NCI-H1105 (cell line): ENCODE results near the gene CCDC91.

Experiments used
- DNase-seq: peaks from one replicate; lab custom pipeline; 2025; lab: John Stamatoyannopoulos, UW

CCDC91 gene, protein sequence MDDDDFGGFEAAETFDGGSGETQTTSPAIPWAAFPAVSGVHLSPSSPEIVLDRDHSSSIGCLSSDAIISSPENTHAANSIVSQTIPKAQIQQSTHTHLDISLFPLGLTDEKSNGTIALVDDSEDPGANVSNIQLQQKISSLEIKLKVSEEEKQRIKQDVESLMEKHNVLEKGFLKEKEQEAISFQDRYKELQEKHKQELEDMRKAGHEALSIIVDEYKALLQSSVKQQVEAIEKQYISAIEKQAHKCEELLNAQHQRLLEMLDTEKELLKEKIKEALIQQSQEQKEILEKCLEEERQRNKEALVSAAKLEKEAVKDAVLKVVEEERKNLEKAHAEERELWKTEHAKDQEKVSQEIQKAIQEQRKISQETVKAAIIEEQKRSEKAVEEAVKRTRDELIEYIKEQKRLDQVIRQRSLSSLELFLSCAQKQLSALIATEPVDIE

GRCh38 chr12:28190321-28191050 lies at the start of gene CCDC91:
TSS of gene CCDC91 (plus strand) at chr12:28190456. CDS start at chr12:28257216, 66,760 bp downstream.
- peak; percentile 79 for DNase-seq

- no peak for DNase-seq
Measured at GRCh38 chr12:28144059-28144458, 46.2 kb upstream of the CCDC91 start.

GRCh38 chr12:28144532-28144931 lies 45.7 kb upstream of the CCDC91 start:
- no peak for DNase-seq

DNA sequence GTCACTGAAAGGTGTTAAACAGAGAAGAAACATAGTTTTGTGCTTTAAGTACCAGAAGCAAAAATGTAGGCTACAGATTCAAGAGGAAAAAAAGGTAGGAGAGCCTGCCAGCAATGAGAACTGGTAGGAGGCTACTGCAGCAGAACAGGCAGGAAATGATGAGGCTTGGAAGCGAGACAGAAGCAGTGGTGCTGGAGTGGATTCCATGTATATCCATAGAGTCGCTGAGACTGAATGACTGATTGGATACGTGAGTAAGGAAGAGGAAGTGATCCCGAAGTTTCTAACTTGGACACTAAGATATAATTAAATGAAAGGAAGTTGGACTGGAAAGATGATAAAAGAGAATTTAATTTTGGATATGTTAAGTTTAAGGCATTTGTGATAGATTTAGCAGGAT lies 45.0 kb upstream of the CCDC91 start:
- DNase-seq, result no peak

DNA sequence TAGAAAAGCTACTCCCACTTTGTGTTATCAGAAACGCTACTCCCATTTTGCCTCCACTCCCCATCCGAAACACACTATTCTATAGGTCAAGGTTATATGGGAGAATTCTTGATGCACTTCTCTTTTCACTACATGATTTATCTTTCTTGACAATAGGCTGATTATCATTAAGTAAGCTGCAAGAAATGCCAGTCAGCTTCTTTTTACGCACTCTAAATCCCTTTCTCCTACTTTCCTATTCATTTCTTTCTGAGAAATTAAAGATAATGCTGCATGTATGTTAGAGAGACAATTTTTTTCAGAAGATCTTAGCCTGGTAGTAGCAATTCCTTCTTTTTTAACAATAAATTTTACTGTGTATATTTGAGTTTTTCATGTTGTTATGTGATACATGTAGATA lies 41.0 kb upstream of the CCDC91 start:
- no peak for DNase-seq

DNA sequence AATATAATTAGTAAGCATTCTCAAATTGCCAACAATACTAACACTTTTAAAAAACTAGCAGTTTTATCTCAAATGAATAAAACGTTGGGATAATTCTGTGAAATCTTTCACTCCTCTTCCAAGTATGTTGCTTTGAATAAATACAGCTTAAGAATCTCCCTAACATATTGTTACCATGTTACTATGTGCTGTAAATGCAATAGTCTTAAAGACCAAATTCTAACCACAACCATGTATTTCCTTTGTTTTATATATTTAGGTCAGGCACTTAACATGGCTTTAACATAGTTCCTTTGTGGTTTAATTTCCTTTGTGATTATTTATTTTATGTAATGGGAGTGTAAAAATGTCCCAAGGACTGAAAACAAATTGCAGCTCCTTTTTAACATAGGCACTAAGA lies 33.9 kb upstream of the CCDC91 start:
- DNase-seq, result no peak

- DNase-seq, result no peak
Measured at GRCh38 chr12:28156804-28157203, 33.5 kb upstream of the CCDC91 start.

DNA sequence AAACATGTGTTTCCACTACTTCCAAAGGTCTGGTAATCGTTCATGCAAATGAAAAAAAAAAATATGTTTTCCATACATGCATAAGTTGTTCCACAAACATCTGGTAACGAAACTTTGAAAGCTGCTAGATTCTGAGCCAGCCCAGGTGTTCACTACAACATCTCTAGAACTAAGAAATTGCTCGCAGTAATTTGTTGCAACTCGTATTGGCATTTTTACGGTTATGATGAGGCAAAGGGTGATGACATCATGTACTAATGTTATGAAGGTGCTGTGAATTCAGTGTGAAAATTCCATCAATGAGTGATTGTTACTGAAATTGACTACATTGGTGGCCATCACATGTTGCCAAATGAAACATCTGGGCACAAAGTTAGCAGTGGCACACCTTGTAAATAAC lies 31.9 kb upstream of the CCDC91 start:
- no peak for DNase-seq

DNA sequence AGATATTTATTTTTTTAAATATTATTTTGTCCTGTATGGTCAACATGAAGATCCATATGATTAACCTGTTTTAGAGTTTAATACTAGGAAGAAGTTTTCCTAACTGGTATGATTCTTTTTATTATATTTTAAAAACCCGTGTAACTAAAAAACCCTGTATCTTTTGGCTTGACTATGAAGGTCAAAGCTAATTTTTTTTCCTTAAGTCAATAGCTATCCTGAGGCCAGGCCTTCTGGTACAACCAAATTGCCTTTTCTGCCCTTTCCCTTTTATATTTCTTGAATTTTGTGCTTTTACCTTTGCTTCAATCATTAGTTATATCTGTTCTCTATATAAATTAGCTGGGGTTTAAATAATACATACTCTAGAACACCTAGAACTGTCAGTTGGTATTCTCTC lies 30.6 kb upstream of the CCDC91 start:
- DNase-seq, result no peak

GRCh38 chr12:28161697-28162096 lies 28.6 kb upstream of the CCDC91 start:
- no peak for DNase-seq

DNA sequence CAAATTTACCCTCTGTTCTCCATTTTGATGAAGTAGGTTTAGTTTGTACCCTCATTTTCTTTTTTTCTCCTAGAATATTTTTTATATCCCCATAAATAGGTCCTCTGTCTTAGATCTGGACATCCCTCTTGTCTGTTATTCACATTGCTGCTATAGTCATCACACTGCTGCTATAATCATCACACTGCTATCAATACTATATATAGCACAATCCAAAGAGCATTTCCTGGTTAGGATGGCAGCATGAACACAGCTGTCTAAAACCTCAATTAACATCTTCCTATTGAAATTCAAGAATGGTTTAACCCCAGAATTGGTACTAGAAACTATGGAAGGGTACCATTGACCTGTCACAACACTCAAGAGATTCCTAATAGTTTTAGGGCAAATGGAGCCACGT lies 27.6 kb upstream of the CCDC91 start:
- no peak for DNase-seq

DNA sequence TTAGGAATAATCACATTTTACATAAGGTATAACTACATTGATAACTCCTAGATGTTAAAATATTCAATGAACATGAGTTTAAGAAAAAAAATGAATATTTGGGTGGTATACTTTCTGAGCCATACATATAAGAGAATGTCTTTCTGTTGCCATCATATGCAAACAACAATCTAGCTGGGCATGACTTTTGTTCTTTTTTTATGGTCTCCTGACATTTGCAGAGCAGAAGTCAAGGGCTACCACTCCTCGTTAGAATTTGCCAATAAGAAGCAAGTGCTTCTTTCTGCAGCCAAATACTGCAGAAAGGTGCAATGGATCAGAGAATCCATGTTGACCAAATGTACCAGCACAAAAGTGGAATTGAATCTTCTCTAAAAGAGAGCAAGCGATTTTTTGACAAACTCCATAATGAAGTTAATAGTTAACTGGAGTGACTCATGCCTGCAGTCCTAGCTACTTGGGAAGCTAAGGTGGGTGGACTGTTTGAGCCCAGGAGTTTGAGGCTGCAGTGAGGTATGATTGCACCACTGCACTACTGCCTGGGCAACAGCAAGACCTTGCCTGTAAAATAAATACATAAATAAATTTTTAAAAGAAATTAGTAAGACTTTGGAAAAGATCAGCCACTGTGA lies 25.5 kb upstream of the CCDC91 start:
- no peak for DNase-seq

GRCh38 chr12:28167981-28168485 lies 22.2 kb upstream of the CCDC91 start:
- no peak for DNase-seq

DNA sequence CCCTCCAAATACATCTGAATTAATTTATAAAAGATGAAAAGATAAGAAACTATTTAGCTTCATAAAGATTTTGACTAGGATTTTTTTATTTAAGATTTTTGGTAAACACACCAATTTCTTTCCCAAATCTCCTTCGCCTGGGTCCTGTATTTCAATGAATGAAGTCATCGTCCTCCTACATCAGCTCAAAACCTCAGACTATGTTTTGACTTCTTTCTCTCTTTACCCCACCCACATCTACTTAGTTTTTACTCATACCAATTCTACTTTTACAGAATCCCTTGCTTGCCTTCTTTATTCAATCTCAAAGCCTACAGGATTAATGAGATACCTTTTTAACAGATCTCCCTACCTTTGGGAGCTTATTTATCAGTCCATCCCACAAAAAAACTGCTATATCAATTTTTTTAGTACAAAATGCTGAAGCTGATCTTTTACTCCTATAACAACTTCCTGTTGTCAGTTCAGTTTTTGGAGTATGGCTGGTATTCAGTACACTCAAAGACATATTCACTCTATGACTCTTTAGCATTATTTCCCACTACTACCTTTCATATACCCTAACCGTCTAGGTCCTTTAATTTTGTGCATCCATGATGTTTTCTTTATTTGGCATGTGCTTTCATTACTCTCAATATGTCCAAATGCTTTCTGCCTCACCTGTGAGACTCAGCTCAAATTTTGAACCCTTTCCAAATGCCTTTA lies 18.7 kb upstream of the CCDC91 start:
- no peak for DNase-seq

DNA sequence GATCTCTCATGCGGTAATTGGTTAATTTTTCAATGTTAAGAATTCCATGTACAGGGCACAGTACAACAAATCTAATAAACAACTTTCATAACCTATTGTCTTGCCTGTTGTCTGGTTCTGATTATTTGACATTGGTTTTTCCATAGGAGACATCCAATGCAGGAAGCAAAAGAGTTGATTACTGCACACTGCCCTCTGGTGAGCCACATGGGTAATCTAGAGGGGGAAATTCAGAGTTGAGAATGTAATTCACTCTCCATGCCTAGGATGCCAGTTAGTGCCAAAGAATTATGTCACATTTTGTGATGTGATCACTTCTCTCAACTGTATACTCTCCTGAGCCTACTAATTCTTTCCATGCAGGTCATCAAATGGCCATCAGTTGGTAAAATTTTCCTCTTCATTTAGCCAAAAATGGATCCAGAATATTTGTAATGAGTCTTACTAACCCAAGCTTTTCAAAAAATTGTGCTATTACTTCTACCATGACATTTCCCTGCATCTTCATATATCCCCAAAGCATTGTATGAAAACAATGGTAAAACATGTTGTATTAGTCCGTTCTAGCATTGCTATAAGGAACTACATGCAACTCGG lies 17.7 kb upstream of the CCDC91 start:
- peak; percentile 19 for DNase-seq

DNA sequence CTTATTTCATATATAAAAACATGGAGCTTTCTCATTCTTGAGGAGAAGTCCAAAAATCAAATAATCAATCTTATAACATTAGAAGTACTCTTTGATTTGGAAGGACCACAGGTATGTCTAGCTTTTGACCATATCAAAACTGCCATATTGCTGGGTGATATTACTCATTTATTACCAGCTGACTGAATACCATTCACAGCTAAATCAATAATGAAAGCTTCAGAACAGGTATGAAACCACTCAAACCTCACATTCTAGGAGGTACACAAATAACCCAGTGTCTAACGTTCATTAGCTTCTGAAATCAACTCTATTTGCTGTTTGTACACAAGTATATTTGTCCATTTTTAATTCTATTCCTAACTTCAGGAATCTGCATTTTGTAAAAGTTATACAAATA lies 16.8 kb upstream of the CCDC91 start:
- no peak for DNase-seq

GRCh38 chr12:28175098-28175589 lies 15.1 kb upstream of the CCDC91 start:
- no peak for DNase-seq

- DNase-seq, result no peak
Measured at GRCh38 chr12:28176295-28176694, 14.0 kb upstream of the CCDC91 start.

GRCh38 chr12:28177461-28177860 lies 12.8 kb upstream of the CCDC91 start:
- no peak for DNase-seq

DNA sequence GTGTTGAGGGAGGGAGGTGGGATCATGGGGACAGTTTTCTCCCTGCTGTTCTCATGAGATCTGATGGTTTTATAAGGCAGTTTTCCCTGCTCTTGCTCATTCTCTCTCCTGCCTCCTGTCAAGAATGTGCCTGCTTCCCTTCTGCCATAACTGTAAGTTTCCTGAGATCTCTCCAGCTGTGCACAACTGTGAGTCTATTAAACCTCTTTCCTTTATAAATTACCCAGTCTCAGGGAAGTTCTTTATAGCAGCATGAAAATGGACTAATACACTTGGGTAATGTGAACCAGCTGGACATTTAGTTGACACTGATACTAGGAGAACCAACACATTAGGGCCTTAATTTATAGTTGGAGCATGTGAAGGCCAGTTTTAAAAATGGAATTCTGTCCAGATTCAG lies 12.4 kb upstream of the CCDC91 start:
- DNase-seq, result no peak

DNA sequence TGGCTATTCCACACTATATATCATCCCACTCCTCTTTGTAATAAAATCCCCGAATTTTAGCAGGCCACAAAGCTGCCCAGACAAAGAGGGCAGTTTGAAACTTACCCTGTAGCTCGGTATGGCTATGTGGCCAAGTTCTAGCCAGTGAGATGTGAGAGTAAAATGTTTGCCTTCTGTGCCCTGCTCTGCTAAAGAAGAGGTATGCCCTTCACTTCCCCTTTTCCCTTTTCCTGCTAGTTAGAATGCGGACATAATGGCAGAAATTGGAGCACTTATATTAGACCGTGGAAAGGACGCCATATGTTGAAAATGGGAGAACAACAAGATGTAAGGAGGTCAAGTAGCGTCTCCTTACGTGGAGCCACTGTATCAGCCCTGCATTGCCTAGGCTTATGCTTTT lies 11.5 kb upstream of the CCDC91 start:
- DNase-seq, result no peak

DNA sequence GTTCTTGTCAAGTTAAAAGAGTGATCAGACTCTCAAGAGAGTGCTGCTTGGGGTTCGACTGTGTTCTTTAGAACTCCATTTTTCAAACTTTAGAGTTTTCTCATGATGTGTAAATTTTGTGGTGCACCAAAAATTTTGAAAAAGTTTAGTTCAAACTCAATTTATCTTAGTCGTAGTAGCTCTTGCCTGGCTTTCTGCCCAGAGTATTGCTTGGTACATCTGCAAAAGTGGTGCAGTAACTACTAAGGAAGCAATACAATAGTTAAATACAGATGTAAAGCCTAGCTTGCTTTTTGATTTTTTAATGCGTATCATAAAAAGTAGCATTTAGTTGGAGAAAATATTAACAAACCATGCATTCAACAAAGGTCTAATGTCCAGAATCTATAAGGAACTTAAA lies 9.5 kb upstream of the CCDC91 start:
- no peak for DNase-seq
